AG09309 (cell line): ENCODE measurements around the gene CAPN5.

Experiments
- DNase-seq: peaks from one replicate; pipeline ENCODE4 v3.0.0-alpha.2; 2010; ENCODE audit warnings: low read depth
- H3K4me3 ChIP-seq: 2 replicates; pipeline ENCODE4 v1.5.1; 2011; ENCODE audit warnings: mild to moderate bottlenecking, low read depth, low read length, moderate library complexity; ENCODE audit not compliant: control insufficient read depth
- TF ChIP-seq, protein P1 (sequence below): IDR thresholded peaks from 2 replicates; pipeline ENCODE4 v1.5.1; 2011; ENCODE audit warnings: mild to moderate bottlenecking, low read depth, low read length, inconsistent platforms; ENCODE audit not compliant: insufficient read depth, control insufficient read depth; ENCODE audit errors: missing control alignments

CAPN5 gene

DNA sequence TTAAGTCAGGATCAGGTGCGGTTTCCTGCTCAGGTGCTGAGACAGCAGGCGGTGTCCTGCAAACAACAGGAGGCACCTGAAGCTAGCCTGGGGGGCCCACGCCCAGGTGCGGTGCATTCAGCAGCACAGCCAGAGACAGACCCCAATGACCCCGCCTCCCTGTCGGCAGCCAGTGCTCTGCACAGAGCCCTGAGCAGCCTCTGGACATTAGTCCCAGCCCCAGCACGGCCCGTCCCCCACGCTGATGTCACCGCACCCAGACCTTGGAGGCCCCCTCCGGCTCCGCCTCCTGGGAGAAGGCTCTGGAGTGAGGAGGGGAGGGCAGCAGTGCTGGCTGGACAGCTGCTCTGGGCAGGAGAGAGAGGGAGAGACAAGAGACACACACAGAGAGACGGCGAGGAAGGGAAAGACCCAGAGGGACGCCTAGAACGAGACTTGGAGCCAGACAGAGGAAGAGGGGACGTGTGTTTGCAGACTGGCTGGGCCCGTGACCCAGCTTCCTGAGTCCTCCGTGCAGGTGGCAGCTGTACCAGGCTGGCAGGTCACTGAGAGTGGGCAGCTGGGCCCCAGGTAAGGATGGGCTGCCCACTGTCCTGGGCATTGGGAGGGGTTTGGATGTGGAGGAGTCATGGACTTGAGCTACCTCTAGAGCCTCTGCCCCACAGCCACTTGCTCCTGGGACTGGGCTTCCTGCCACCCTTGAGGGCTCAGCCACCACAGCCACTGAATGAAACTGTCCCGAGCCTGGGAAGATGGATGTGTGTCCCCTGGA, 61.3 kb downstream of the CAPN5 start, which contains the start of gene MYO7A:
Gene MYO7A, plus strand, starts transcription at position 327 of the 772 bp plus-strand sequence. CDS start 2,389 bp downstream, outside the sequence.
- no peak for DNase-seq
- H3K4me3 ChIP-seq: peak within 1 kb of the TSS; percentile 58
- TF ChIP-seq, protein P1, sequence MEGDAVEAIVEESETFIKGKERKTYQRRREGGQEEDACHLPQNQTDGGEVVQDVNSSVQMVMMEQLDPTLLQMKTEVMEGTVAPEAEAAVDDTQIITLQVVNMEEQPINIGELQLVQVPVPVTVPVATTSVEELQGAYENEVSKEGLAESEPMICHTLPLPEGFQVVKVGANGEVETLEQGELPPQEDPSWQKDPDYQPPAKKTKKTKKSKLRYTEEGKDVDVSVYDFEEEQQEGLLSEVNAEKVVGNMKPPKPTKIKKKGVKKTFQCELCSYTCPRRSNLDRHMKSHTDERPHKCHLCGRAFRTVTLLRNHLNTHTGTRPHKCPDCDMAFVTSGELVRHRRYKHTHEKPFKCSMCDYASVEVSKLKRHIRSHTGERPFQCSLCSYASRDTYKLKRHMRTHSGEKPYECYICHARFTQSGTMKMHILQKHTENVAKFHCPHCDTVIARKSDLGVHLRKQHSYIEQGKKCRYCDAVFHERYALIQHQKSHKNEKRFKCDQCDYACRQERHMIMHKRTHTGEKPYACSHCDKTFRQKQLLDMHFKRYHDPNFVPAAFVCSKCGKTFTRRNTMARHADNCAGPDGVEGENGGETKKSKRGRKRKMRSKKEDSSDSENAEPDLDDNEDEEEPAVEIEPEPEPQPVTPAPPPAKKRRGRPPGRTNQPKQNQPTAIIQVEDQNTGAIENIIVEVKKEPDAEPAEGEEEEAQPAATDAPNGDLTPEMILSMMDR: no peak

GRCh38 chr11:77129069-77129841, 62.5 kb downstream of the CAPN5 start:
- DNase-seq: no peak
- H3K4me3 ChIP-seq: no peak overlapping the region
- TF ChIP-seq, protein P1: no peak

DNA sequence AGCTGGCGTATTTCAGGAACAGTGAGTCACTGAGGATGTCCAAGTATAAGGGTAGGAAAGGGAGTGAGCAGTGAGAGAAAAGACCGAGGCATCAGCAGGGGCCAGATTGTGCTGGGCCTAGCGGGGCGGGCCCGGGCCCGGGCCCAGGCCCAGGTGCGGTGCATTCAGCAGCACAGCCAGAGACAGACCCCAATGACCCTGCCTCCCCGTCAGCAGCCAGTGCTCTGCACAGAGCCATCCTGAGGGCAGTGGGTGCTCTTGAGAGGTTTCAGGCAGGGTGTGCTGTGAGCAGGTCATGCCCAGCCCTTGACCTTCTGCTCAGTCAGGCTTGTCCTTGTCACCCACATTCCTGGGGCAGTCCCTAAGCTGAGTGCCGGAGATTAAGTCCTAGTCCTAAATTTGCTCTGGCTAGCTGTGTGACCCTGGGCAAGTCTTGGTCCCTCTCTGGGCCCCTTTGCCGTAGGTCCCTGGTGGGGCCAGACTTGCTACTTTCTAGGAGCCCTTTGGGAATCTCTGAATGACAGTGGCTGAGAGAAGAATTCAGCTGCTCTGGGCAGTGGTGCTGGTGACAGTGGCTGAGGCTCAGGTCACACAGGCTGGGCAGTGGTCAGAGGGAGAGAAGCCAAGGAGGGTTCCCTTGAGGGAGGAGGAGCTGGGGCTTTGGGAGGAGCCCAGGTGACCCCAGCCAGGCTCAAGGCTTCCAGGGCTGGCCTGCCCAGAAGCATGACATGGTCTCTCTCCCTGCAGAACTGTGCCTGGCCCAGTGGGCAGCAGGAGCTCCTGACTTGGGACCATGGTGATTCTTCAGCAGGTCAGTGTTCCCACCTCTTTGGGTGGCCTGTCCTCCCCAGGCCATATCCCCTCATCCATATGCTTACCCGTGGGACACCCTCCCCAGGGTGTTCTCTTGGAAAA, 63.3 kb downstream of the CAPN5 start:
- TF ChIP-seq, protein P1: no peak
- no peak for DNase-seq
- H3K4me3 ChIP-seq: no peak overlapping the region

- TF ChIP-seq, protein P1: no peak
- no peak overlapping the region for H3K4me3 ChIP-seq
- no peak for DNase-seq
Observed at GRCh38 chr11:77130763-77131513, 64.2 kb downstream of the CAPN5 start.

GRCh38 chr11:77131560-77131959, 64.8 kb downstream of the CAPN5 start:
- H3K4me3 ChIP-seq: no peak overlapping the region
- TF ChIP-seq, protein P1: no peak
- DNase-seq: no peak
